OCI-M2 (cell line): ENCODE results near the gene MROH9.
"Not testable (repeated sequence)": the region's sequence is repeated elsewhere in the genome, so short reads cannot be mapped to it uniquely, and the experiment has no call there.

Experiments used
- DNase-seq: peaks from one replicate; lab custom pipeline; 2025; ENCODE audit not compliant: unreplicated experiment; lab: John Stamatoyannopoulos, UW

The MROH9 gene

GRCh38 chr1:170935231-170935630, at the start of gene MROH9:
TSS of gene MROH9 (plus strand) at chr1:170935534. CDS start at chr1:170945557, 10,023 bp downstream.
- DNase-seq, result no peak

GRCh38 chr1:170885551-170885950, 49.8 kb upstream of the MROH9 start:
- DNase-seq, result no peak

GRCh38 chr1:170886460-170886859, 48.9 kb upstream of the MROH9 start:
- no peak for DNase-seq

- no peak for DNase-seq
Observed at GRCh38 chr1:170887726-170888125, 47.6 kb upstream of the MROH9 start.

- DNase-seq, result no peak
Observed at GRCh38 chr1:170891872-170892271, 43.5 kb upstream of the MROH9 start.

GRCh38 chr1:170893655-170894297, 41.6 kb upstream of the MROH9 start:
- DNase-seq, result no peak

GRCh38 chr1:170903961-170904360, 31.4 kb upstream of the MROH9 start:
- DNase-seq, result no peak

GRCh38 chr1:170908942-170909341, 26.4 kb upstream of the MROH9 start:
- DNase-seq, result no peak

GRCh38 chr1:170910273-170910672, 25.1 kb upstream of the MROH9 start:
- DNase-seq, result no peak

- DNase-seq, result no peak
Observed at GRCh38 chr1:170917373-170917772, 18.0 kb upstream of the MROH9 start.

- not testable (repeated sequence) for DNase-seq
Observed at GRCh38 chr1:170924656-170925055, 10.7 kb upstream of the MROH9 start.

GRCh38 chr1:170927955-170928840, 7.1 kb upstream of the MROH9 start:
- no peak for DNase-seq

- no peak for DNase-seq
Observed at GRCh38 chr1:170929412-170929834, 5.9 kb upstream of the MROH9 start.

- DNase-seq, result no peak
Observed at GRCh38 chr1:170929835-170930554, 5.3 kb upstream of the MROH9 start.

GRCh38 chr1:170931650-170932049, 3.7 kb upstream of the MROH9 start:
- DNase-seq, result no peak

- no peak for DNase-seq
Observed at GRCh38 chr1:170932236-170932635, 3.1 kb upstream of the MROH9 start.

GRCh38 chr1:170938281-170938680, 2.9 kb downstream of the MROH9 start:
- DNase-seq, result no peak

GRCh38 chr1:170939476-170939875, 4.1 kb downstream of the MROH9 start:
- DNase-seq, result no peak

- DNase-seq, result not testable (repeated sequence)
Observed at GRCh38 chr1:170951744-170952143, 16.4 kb downstream of the MROH9 start.

- no peak for DNase-seq
Observed at GRCh38 chr1:170959385-170959784, 24.1 kb downstream of the MROH9 start.

- no peak for DNase-seq
Observed at GRCh38 chr1:170964506-170964905, 29.2 kb downstream of the MROH9 start.
